ELF-1 (cell line): ENCODE results near the gene LAMA3.

ENCODE experiments used
- DNase-seq: peaks from one replicate; pipeline ENCODE4 v3.0.0-alpha.2; 2016; ENCODE audit warnings: low read depth, low spot score

LAMA3 gene

DNA sequence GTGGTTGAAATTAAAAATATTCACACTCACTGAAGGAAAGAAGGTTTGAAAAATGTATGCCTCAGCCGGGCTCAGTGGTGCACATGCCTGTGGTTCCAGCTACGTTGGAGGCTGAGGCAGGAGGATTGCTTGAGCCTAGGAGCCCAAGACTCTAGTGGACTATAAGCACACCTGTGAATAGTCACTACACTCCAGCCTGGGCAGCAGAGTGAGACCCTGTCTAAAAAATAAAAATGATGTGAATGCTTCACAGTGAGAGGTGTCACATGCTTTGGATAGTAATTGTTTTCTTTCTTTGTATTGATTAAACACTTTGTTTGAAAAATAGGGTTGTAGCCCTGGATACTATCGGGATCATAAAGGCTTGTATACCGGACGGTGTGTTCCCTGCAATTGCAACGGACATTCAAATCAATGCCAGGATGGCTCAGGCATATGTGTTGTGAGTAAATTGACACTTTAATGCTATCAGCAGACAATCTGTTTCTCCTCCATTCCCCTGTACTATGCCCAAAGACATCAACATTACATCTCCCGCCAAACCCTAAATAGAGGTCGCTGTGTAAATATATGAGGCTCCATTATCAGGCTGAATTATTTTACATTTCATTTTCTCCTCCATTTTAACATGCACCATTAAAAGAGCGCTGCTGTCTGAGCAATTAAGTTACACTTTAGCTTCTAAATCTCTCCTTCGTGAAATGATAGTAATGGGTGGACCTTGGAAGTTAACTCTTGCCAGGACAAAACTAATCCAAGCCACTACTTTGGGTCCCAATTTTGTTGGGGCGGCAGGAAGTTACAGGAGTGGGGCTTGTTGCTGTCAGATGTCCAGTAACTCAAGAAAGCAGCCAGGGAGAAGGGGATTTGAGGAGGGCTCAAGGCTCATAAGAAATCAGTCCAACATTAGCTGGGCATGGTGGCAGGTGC lies 187.0 kb downstream of the LAMA3 start:
- DNase-seq: no peak

DNA sequence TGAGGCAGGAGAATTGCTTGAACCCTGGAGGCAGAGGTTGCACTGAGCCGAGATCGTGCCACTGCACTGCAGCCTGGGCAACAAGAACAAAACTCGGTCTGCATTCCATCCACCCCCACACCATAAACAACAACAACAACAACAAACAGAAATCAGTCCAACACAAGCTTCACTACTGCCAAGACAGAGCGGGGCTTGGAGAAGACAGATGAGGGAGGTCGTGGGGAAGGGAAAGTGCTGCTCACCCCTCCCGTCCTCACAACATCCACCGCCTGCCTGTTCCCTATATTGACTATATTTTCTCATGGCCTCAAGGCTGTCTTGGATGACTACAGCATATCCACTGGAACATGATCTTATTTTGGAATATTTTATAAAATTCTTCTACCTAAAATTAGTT lies 187.7 kb downstream of the LAMA3 start:
- no peak for DNase-seq

DNA sequence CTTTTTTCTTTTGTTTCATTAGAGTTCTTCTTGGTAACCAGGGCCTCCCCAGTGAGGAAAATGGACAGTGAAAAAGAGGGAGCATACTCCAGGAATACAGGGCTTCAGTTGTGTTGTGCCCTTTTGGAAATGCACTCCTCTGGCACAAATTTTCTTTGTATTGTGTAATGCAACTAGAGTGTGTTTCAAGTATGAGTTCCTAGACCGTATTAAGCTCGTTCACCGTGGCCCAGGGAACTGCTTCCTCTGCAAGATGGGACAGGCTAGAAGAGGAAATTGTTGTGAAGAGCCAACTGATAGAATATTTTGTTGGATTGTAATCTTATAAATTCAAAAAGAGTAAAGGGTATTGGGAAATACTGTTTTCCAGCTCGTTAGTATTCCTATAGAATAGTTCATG lies 188.1 kb downstream of the LAMA3 start:
- DNase-seq: no peak

DNA sequence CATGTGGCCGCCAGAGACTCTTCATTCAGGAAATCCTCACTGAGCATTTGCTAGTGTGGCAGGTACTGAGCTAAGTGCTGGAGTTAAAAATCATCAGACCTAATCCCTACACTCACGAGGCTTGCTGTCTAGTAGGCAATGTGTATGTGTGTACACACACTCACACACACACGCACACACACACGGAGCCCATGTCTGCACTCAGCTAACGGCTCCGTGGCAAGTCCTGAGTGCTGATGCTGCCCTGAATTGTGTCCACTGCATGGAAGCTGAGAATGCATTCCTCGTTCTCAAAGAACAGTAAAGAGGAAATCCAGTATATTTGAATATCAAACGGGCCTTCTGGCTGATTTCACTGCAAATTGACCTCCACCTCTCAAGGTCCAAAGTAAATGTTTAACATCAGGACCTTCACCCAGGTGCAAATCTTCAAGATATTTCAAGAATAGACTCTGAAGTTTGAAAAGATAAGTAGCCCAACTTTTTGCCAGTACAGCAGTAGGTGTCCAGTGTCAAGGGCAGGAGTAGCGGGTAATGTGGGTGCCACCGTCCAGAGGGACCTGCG lies 189.2 kb downstream of the LAMA3 start:
- no peak for DNase-seq

DNA sequence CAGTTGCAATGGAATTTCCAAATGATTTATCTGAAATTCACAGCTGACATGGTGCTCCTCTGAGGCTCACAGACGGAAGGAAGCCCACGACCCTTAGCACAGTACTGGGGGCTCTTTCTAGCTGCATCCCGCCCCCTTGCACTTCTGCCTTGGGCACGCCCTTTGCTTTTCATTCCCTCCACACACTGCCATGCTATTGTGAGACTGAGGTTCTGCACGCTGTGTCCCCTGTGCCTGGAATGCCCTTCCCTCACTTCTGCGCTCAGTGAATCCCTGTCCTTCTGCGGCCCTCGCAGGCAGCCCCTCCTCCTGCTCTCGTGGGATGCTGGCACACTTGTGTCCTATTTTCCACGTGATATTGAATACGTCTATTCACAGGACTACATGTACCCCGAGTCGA lies 189.9 kb downstream of the LAMA3 start:
- DNase-seq: no peak

DNA sequence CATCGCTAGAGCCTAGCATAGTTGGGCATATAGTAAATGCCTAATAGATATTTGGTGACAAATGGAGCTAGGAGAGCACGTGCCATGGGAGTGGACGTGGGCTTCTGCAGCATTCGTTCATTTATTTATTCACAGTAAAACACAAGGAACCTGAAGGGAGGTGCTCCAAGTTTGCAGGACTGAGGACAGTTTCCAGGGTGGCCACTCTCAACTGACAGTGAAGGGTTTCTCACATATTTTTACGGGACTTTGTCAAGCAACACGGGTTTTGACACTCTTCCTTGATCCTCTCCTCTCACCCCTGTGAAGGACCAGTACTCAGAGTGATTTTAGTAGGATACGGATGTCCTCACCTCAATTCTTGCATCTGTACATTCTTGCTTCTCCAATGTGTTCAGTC lies 190.3 kb downstream of the LAMA3 start:
- DNase-seq: no peak

DNA sequence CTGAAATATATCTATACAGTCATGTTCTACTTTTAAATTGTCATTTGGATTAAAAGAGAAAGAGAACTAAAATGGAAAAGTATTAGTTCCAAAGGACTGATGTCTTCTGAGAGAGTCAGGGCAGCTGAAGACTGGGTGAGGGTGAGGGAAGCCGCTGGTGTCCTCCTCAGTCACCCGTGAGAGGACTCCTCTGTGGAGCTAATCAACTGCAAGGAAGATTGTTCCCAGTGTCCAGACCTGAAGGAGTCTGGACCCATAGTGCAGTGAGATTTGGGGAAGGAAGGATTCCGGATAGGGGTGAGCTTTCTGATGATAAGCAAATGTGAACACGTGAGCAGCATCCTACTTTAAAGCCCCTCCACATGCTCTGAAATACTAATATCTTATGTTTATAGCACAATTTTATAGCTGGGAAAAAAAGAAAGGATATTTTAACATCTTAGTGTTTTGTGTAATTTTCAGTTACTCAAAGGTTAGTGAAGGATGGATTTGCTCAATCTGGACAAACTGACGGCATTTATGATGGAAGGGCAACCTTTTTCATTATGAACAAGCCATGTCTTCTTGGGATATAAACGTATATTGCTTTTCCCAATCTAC lies 190.8 kb downstream of the LAMA3 start:
- DNase-seq: no peak

DNA sequence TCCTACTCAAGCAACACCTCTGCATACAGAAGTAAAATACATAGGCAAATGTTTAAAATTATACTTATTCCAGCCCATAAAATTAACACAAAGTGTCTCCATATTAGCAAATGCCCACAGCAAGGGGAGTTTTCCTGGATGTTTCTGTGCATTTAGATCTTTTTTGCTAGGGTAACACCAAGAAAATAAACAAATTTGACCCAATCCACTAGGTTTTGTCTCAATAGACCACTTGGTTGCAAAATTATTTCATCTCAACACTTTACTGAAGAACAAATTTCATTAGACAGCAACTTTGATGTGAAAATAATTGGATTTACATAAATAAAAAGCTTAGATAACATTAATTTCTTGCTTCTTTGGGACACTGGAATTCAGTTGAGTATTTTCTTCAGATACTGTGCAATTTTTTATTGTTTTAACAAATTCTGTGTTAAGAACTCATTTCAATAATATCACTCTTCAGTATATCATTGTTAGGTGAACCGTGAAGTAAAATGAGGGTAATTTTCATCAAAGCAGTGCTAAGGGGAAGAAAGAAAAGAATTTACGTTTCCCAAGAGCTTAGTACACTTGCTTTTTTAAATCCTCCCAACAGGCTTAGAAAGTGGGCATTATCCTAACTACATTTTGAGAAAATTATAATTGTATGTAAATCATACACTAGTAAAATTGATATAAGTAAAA lies 191.8 kb downstream of the LAMA3 start:
- DNase-seq: no peak

DNA sequence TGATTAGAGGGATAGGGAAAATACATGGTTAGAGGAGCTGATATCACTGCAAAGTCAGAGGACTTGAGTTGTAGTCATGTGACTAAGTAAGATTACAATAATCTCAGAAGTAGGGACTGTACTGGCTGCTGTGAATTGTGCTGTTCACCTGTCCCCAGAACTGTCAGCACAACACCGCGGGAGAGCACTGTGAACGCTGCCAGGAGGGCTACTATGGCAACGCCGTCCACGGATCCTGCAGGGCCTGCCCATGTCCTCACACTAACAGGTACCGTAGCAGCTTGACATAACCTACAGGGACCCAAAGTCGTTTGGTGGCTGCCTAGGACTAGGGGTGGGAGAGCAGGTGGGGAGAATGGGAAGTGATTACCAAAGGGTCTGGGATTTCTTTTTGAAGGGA lies 192.5 kb downstream of the LAMA3 start:
- DNase-seq: no peak

DNA sequence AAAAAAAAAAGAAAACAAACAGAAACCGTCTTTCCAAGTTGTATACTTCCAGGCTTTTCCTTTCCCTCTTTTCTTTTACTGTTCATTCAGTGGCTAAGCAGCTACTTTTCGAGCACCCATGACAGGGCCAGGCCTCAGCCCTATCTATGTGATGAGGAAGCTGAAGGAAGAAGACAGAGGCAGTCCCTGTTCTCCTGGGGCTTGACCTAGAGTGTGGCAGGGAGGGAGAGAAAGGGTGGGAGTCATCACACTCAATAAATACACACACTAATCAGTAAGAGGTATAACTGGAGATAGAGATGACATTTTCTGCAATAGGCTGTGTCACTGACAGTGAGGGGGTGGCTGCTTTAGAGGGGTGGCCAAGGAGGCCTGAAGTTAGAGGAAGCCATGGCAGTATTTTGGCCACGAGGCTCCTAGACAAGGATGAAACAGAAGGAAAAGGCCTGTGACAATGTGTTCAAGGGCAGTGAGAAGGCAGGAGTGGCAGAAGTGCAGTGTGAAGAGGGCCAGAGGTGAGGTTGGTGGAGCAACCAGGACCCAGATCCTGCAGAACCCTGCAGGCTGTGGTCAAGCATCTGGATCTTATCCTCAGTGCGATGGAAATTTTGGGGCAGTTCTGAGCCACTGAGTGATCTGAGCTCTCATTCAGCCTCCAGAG lies 193.5 kb downstream of the LAMA3 start:
- no peak for DNase-seq

DNA sequence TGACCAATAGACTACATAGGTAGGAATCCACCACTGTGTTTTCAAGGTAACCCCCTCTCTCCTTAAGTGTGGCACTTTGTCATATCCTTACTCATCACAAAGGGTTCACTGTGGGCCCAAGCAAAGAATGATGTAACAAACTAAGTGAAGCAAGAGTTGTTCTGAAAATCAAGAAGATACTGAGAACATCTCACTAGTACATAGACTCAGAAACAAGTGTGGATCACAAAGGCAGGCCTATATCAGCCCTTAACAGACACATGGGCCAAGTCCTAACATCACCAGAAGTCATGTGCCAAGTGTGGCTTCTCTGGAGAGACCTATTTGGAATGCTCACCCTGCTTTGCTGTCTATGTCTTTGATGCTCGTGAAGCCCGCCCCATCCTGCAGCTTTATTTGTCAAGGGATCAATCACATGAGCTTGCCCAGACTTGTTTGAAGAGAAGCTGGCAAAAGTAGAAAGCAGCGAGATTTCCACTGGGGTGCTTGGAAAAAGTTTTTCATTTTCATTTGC lies 194.1 kb downstream of the LAMA3 start:
- no peak for DNase-seq

DNA sequence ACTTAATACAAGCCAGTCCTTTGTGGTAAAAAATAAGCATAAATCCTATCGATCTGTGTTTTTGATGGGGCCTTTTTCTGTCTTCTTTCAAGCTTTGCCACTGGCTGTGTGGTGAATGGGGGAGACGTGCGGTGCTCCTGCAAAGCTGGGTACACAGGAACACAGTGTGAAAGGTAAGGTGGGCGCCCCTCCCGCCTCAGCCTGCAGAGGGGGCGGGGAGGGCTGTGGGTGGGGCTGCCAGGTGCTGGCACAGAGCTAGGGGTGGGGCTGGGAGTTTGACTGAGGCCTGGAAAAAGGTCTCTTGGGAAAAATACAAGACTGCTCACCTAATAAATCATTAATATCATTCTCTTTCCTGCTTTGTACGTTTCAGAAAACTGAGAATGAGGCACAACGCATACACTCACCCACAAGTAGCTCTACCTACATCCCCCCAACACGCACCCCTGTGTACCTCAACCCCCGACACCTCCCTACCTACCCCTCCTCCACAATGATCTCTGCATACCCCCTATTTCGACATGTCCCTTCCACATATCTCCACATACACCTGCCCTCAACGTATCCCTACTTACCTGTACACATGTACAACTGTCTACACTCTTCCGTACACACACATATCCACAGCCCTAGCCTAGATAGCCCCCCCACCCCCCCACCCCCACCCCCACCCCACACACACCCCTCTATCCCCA lies 195.6 kb downstream of the LAMA3 start:
- no peak for DNase-seq

DNA sequence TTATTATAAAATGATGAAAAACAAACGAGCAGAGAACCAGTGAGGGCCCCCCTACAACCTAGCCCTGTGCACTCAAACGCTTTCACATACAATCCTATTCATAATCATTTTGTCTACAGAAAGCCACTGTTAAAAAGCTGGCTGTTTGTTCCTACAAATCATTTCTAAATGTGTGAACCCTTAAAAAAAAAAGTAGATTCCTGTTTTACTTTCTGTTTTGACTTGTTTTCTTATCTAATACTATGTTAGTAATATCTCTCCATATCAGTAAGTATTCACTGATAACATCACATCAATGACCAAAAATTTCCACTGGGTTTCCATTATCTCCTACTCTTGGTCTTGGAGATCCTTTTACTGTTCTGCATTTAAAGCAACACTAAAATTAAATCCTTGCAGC lies 196.5 kb downstream of the LAMA3 start:
- no peak for DNase-seq

DNA sequence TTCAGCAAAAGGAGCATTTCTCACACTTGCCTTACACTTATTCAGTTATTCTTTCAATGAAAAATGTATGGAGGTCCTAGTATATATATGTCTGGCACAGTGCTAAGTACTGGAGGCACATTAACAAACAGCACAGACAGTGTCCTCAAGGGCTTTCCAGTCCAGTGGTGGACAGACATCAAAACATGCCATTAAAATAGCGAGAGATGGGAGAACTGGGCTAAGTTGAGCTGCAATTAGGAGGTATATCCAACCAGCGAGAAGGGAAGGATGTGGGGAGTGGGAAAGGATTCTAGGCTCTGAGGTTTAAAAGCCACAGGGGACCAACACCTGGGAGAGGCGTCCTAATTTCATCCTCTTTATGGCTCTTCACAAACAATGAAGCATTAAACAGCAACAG lies 197.8 kb downstream of the LAMA3 start:
- no peak for DNase-seq

DNA sequence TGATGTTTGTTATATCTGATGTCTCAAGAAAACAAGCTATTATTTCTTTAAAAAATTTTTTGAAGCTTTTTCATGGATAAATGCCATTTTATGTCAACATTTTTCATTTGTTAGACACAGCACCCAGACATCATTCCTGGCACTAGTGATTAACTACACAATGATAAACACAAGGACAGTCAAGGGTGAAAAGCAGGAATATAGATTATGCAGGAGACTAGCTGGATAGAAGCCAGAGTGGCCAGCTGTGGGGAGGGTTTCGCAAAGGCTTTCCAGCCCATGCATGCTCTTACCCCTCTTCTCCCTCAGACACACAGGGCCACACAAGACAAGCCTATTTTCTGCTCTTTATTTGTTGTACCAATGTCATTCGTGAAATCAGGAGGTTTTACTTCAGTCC lies 198.2 kb downstream of the LAMA3 start:
- no peak for DNase-seq

DNA sequence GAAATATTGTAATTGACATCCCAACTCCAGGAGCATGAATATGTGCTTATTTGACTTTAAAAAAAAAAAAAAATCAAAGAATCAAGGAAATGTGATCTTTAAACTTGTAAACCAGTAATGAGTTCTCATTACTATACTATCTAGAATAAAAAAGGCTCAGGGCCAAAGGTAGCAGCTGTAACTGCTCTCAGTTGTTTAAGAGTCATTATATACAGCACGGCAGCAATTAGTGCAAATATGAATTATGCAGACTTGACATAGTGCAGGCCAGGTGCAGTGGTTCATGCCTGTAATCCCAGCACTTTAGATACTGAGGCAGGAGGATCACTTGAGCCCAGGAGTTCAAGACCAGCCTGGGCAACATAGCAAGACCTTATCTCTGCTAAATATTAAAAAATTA lies 199.6 kb downstream of the LAMA3 start:
- DNase-seq: no peak

DNA sequence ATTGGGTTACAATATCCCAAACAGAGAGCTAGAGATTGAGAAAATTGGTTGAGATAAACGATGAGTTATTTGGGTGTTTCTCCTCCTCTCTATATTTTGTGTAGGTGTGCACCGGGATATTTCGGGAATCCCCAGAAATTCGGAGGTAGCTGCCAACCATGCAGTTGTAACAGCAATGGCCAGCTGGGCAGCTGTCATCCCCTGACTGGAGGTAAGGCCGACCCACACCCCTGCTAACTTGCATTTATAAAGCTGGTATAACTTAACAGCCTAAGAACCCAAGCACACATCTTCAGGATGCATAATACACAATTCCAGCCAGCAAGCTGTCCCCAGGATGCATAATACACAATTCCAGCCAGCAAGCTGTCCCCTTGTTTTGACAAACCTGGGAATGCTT lies 200.7 kb downstream of the LAMA3 start:
- DNase-seq: no peak

DNA sequence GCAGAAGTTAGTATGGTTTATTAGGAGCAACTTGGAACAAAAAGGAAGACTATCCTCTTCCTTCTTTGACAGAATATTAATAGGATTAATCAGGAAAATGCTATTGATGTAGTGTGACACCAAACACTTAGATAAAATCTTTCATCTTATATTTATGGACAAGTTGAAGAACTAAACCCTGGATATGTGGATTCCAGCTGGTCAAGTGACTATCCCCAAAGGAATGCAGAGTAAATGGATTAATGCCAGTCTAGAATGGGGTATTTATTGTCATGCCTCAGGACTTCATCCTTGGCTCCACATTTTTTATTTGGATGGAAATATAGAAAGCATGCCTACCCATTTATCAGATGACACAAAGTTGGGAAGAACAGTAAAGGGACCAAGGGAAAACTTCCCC lies 201.3 kb downstream of the LAMA3 start:
- no peak for DNase-seq

DNA sequence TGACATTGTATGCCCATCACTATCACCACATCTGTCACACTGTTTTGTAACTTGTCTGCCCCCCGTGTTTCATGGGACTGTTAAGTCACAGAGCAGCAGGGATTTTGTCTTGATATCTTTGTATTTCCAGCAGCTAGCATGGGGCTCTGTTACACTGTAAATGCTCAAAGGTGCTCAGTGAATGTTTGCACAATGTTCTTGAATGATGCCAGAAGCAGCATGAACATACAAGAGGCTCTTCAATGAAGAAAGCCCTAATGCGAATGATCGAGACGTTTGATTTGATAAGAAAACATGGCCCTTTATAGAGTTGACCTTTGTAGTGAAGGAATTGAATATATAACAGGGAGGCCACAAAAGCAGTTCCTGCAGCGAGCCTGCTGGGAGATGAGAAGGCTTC lies 204.4 kb downstream of the LAMA3 start:
- DNase-seq: no peak

DNA sequence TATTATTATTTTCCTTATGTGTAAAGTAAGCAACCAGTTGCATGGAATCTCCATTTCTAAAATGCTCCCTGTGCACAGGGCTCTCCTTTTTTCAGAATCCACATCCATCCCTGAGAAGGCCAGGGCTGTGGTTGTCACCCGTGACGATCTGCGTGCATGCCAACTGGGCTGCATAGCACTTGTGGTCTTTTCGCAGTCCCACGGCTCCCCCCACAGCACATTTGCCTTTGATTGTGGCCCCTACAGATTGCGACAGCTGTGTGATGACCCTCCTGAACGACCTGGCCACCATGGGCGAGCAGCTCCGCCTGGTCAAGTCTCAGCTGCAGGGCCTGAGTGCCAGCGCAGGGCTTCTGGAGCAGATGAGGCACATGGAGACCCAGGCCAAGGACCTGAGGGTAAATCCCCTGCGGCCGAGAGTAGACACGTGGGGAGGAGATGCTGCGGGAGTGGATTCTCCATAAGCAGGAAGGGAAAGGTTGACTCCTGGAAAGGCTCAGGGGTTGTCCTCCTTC lies 205.5 kb downstream of the LAMA3 start:
- no peak for DNase-seq

DNA sequence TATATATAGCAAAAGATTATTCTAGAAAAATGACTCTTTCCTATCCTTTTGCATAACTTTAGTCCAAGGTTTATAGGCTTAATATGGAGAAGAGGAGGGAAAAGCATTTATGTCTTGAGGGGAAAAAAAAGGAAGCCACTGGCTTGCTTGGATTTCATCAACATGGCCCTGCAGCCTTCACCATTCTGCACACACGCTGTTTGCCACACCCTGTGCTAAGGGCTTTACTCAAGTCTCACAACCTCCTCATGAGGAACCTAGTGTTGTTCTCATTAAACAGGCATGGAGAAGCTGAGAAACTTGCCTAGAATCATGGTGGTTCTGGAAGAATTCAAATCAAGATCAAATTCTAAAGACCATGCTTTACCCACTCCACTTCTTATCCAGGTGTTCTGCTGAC lies 208.0 kb downstream of the LAMA3 start:
- DNase-seq: no peak
